Type B pancreatic cell (in vitro differentiated cells): ENCODE data around the gene KIFC3. TPM values are rescaled to one million over a fixed set of nuclear protein-coding genes. Genes with fewer than 3 reads are reported as not detected.

ENCODE experiments used
- DNase-seq: peaks from one replicate; pipeline ENCODE4 v3.0.0; 2021; ENCODE audit warnings: mixed read lengths; ENCODE audit not compliant: unreplicated experiment; ENCODE audit errors: extremely low spot score
- H3K27ac Mint-ChIP-seq: 2 replicates; pipeline ENCODE4 v1.8.0; 2021; ENCODE audit warnings: mild to moderate bottlenecking, mixed read lengths
- H3K27me3 Mint-ChIP-seq: 2 replicates; pipeline ENCODE4 v1.8.0; 2021; ENCODE audit warnings: mixed read lengths
- H3K36me3 Mint-ChIP-seq: 2 replicates; pipeline ENCODE4 v1.8.0; 2021; ENCODE audit warnings: mixed read lengths
- H3K4me1 Mint-ChIP-seq: one replicate; pipeline ENCODE4 v1.8.0; 2021; ENCODE audit warnings: mixed read lengths; ENCODE audit not compliant: unreplicated experiment
- H3K4me3 Mint-ChIP-seq: 2 replicates; pipeline ENCODE4 v1.8.0; 2021; ENCODE audit warnings: mild to moderate bottlenecking, mixed read lengths
- H3K9me3 Mint-ChIP-seq: 2 replicates; pipeline ENCODE4 v1.8.0; 2021; ENCODE audit warnings: mixed read lengths
- total RNA-seq: library from RNA; stranded (reverse); gene quantifications from 2 replicates; pipeline ENCODE4 v1.2.1, GENCODE V29; 2021; ENCODE audit warnings: low replicate concordance
- TF ChIP-seq, protein P1 (sequence below): fragments of 200-600 bp; sonication (generic); conservative IDR thresholded peaks from 2 replicates; pipeline ENCODE4 v1.5.0; 2021; ENCODE audit warnings: antibody characterized with exemption, mild to moderate bottlenecking

The KIFC3 gene
- total RNA-seq, 1 donor from 2014 or later = 27.3 TPM

GRCh38 chr16:57795431-57795878 lies 6.8 kb downstream of the KIFC3 start:
- Mint-ChIP-seq H3K36me3 (no peaks in the 10 kb centered on the region), H3K27me3 (no peaks in the 10 kb centered on the region), H3K4me1 (peaks cover 29% of the 10 kb centered on the region), H3K4me3 (peak overlapping the region; percentile 67), H3K9me3 (no peaks in the 10 kb centered on the region), H3K27ac (peak overlapping the region; percentile 83)
- TF ChIP-seq, protein P1, sequence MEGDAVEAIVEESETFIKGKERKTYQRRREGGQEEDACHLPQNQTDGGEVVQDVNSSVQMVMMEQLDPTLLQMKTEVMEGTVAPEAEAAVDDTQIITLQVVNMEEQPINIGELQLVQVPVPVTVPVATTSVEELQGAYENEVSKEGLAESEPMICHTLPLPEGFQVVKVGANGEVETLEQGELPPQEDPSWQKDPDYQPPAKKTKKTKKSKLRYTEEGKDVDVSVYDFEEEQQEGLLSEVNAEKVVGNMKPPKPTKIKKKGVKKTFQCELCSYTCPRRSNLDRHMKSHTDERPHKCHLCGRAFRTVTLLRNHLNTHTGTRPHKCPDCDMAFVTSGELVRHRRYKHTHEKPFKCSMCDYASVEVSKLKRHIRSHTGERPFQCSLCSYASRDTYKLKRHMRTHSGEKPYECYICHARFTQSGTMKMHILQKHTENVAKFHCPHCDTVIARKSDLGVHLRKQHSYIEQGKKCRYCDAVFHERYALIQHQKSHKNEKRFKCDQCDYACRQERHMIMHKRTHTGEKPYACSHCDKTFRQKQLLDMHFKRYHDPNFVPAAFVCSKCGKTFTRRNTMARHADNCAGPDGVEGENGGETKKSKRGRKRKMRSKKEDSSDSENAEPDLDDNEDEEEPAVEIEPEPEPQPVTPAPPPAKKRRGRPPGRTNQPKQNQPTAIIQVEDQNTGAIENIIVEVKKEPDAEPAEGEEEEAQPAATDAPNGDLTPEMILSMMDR = peak; percentile 66
- DNase-seq = no peak

GRCh38 chr16:57794849-57795430 lies 7.4 kb downstream of the KIFC3 start:
- peaks cover 25% of the 10 kb centered on the region for H3K4me1 Mint-ChIP-seq
- DNase-seq = no peak
- no peaks in the 10 kb centered on the region for H3K27me3 Mint-ChIP-seq
- H3K36me3 Mint-ChIP-seq = no peaks in the 10 kb centered on the region
- no peak overlapping the region for H3K4me3 Mint-ChIP-seq
- H3K27ac Mint-ChIP-seq = peak overlapping the region; percentile 83
- H3K9me3 Mint-ChIP-seq = no peaks in the 10 kb centered on the region
- TF ChIP-seq, protein P1 = no peak

DNA sequence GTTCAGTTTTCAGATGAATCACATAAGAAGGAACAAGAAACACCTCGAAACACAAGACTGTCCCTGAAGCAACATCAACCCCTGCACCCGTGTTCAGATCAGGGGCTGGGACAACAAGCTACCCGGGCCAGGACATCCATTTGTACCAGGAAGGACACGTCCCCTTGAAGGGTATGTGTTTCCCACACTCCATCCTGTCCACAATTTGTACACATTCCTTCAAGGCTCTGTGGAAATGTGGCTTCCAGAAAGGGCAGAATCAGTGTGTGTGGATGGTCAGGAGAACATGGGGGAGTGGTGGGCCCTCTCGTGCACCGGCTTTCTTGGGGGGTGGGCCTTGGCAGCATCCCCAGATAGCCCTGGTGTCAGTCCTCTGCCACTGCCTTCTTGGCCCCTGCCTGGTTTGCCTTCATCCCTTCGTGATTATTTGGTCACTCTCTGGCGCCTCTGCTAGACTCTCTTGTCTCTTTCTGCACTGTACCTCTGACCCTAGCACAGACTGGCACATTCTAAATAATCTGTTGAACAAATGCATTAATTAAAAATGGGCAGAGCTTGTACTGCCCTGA lies 10.3 kb downstream of the KIFC3 start:
- H3K9me3 Mint-ChIP-seq = no peaks in the 10 kb centered on the region
- no peaks in the 10 kb centered on the region for H3K27me3 Mint-ChIP-seq
- H3K4me1 Mint-ChIP-seq = peaks cover 12% of the 10 kb centered on the region
- no peaks in the 10 kb centered on the region for H3K36me3 Mint-ChIP-seq
- TF ChIP-seq, protein P1 = no peak
- DNase-seq = no peak
- H3K4me3 Mint-ChIP-seq = no peak overlapping the region
- H3K27ac Mint-ChIP-seq = no peak overlapping the region

DNA sequence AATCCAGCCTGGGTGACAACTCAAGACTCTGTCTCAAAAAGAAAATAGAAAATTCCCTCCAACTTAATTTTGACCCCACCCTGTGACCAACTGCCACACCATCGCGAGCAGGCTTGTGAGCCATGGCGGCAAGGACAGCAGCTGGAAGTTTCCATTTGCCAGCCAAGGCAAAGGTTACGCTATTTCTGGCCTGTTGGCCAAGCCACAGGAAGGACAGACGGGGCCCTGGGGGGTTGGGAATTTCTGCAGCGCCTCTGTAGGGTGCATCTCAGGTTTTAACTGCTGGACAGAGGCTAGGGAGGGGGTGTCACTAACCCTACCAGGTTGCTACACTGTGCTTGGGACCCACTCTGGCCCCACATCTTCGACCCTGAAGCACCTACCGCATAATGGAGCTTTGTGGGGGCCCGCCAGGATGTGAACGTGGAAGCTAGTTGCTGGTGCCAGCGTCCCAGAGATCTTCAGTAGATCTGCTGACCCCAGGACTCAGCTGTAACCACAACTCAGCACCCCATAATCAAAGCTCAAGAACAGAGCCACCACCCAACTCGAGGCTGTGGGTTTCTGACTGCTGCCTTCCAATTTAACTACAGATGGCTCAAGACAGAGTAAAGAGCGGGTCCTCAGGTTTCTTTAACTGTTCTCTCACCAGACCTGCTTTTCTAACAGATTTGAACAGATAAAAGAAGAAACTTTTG lies 10.9 kb downstream of the KIFC3 start:
- Mint-ChIP-seq H3K9me3 (no peaks in the 10 kb centered on the region), H3K4me3 (no peak overlapping the region), H3K36me3 (no peaks in the 10 kb centered on the region), H3K27ac (no peak overlapping the region), H3K27me3 (no peaks in the 10 kb centered on the region), H3K4me1 (peaks cover 9% of the 10 kb centered on the region)
- TF ChIP-seq, protein P1 = no peak
- DNase-seq = no peak

DNA sequence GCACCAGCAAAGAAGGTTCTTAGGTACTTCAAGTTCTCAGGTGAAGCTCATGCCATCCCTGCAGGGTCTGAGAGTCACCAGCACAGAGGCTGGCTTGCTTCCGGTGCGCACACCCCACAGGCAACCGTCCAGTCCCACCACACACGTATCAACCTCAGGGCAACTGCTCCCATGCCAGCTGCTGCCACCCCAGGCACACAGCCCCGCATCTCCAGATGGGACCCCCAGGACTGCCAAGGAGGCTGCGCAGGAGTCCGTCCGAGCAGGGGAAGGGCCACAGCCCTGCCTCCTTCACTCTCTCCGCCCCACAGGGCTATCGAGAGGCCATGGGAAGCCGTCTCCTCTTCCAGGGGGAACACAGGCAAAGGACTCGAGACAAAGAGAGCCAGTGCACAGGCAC lies 13.3 kb downstream of the KIFC3 start:
- Mint-ChIP-seq H3K9me3 (no peaks in the 10 kb centered on the region), H3K27ac (no peak overlapping the region), H3K36me3 (no peaks in the 10 kb centered on the region), H3K4me3 (no peak overlapping the region), H3K27me3 (no peaks in the 10 kb centered on the region), H3K4me1 (peaks cover 6% of the 10 kb centered on the region)
- DNase-seq = no peak
- TF ChIP-seq, protein P1 = no peak
